GM23338 (cell line): Measurements from ENCODE around the gene CPM. TPM values are rescaled to one million over a fixed set of nuclear protein-coding genes. Genes with fewer than 3 reads are reported as not detected.

ENCODE experiments used
- ATAC-seq: fragments of 200-7000 bp; cut with Tn5 transposase; 3 replicates; pipeline ENCODE4 v1.9.1; 2020
- DNase-seq: peaks from one replicate; pipeline ENCODE4 v3.0.0-alpha.2; 2015; ENCODE audit warnings: low spot score
- H2AFZ ChIP-seq: fragments of 200-600 bp; sonication (generic); 2 replicates; pipeline ENCODE4 v1.8.0; 2016; ENCODE audit warnings: antibody characterized with exemption, mild to moderate bottlenecking, moderate library complexity
- H3F3A ChIP-seq: fragments of 200-600 bp; sonication (generic); replicated peaks from 2 replicates; pipeline ENCODE4 v1.8.0; 2017; ENCODE audit warnings: antibody characterized with exemption, mixed run types, low read depth
- H3K27ac ChIP-seq: fragments of 200-600 bp; sonication (generic); 2 replicates; pipeline ENCODE4 v1.6.1; 2016; ENCODE audit warnings: low read depth
- H3K27me3 ChIP-seq: fragments of 200-600 bp; sonication (generic); 2 replicates; pipeline ENCODE4 v1.8.0; 2016; ENCODE audit warnings: mild to moderate bottlenecking, mixed run types, moderate library complexity; ENCODE audit not compliant: insufficient read depth
- H3K36me3 ChIP-seq: fragments of 200-600 bp; sonication (generic); 2 replicates; pipeline ENCODE4 v1.8.0; 2016; ENCODE audit warnings: mild to moderate bottlenecking; ENCODE audit not compliant: insufficient read depth
- H3K4me1 ChIP-seq: fragments of 200-600 bp; sonication (generic); 2 replicates; pipeline ENCODE4 v1.8.0; 2016; ENCODE audit warnings: mild to moderate bottlenecking, moderate library complexity; ENCODE audit not compliant: insufficient read depth
- H3K4me2 ChIP-seq: fragments of 200-600 bp; sonication (generic); 2 replicates; pipeline ENCODE4 v1.7.1; 2017; ENCODE audit warnings: mixed run types
- H3K4me3 ChIP-seq: fragments of 200-600 bp; sonication (generic); 2 replicates; pipeline ENCODE4 v1.6.1; 2016; ENCODE audit warnings: mixed run types
- H3K79me2 ChIP-seq: fragments of 200-600 bp; sonication (generic); replicated peaks from 2 replicates; pipeline ENCODE4 v1.8.0; 2017; ENCODE audit warnings: mild to moderate bottlenecking; ENCODE audit not compliant: insufficient read depth
- H3K9me2 ChIP-seq: fragments of 200-600 bp; sonication (generic); 2 replicates; pipeline ENCODE4 v1.8.0; 2017; ENCODE audit not compliant: insufficient read depth
- H4K20me1 ChIP-seq: fragments of 200-600 bp; sonication (generic); replicated peaks from 2 replicates; pipeline ENCODE4 v1.8.0; 2017; ENCODE audit warnings: mild to moderate bottlenecking; ENCODE audit not compliant: insufficient read depth
- H3K27ac Mint-ChIP-seq: 2 replicates; pipeline ENCODE4 v1.8.0; 2020; ENCODE audit warnings: inconsistent platforms, mild to moderate bottlenecking, moderate library complexity, mixed read lengths
- H3K27me3 Mint-ChIP-seq: 3 replicates; pipeline ENCODE4 v1.8.0; 2022; ENCODE audit warnings: low read depth, mild to moderate bottlenecking, moderate library complexity, mixed read lengths, inconsistent platforms; ENCODE audit not compliant: insufficient read depth, poor library complexity
- H3K36me3 Mint-ChIP-seq: 3 replicates; pipeline ENCODE4 v1.8.0; 2021; ENCODE audit warnings: low read depth, mild to moderate bottlenecking, inconsistent platforms, moderate library complexity, mixed read lengths
- H3K4me1 Mint-ChIP-seq: 3 replicates; pipeline ENCODE4 v1.8.0; 2020; ENCODE audit warnings: mild to moderate bottlenecking, inconsistent platforms, mixed read lengths
- H3K4me3 Mint-ChIP-seq: 3 replicates; pipeline ENCODE4 v1.8.0; 2021; ENCODE audit warnings: moderate library complexity, mild to moderate bottlenecking, inconsistent platforms, mixed read lengths
- H3K9me3 Mint-ChIP-seq: 3 replicates; pipeline ENCODE4 v1.8.0; 2020; ENCODE audit warnings: moderate library complexity, mild to moderate bottlenecking, inconsistent platforms, mixed read lengths
- CREB1 ChIP-seq: fragments of 250-450 bp; sonication (Bioruptor Pico); IDR thresholded peaks from 2 replicates; pipeline ENCODE4 v1.5.0; 2020; ENCODE audit warnings: low read depth, mild to moderate bottlenecking, moderate library complexity
- CTCF ChIP-seq, 2 experiments: fragments of 200-600 bp in 1 of 2; sonication (generic) in 1 of 2; conservative IDR thresholded peaks; 2 replicates each; pipeline versions ENCODE4 v1.5.1 to v1.6.1; 2016 to 2017; ENCODE audit warnings: antibody characterized with exemption in 2 of 2, low read depth in 2 of 2, mild to moderate bottlenecking in 2 of 2, moderate library complexity in 1 of 2
- ETS1 ChIP-seq: IDR thresholded peaks from 2 replicates; pipeline ENCODE4 v1.6.1; 2016; ENCODE audit warnings: antibody characterized with exemption
- EZH2phosphoT487 ChIP-seq: fragments of 200-600 bp; sonication (generic); IDR thresholded peaks from one replicate; pipeline ENCODE4 v1.8.1; 2018; ENCODE audit warnings: antibody characterized with exemption; ENCODE audit not compliant: unreplicated experiment
- NANOG ChIP-seq: IDR thresholded peaks from 2 replicates; pipeline ENCODE4 v1.6.1; 2016; ENCODE audit warnings: antibody characterized with exemption, borderline replicate concordance
- POLR2AphosphoS5 ChIP-seq: IDR thresholded peaks from 2 replicates; pipeline ENCODE4 v1.6.1; 2016; ENCODE audit warnings: antibody characterized with exemption, low read depth
- REST ChIP-seq: IDR thresholded peaks from one replicate; pipeline ENCODE4 v1.6.1; 2018; ENCODE audit warnings: antibody characterized with exemption; ENCODE audit not compliant: unreplicated experiment
- STAT1 ChIP-seq: IDR thresholded peaks from one replicate; pipeline ENCODE4 v1.6.1; 2016; ENCODE audit warnings: antibody characterized with exemption; ENCODE audit not compliant: unreplicated experiment
- ZNF114 ChIP-seq: fragments of 250-450 bp; sonication (Bioruptor Pico); IDR thresholded peaks from 2 replicates; pipeline ENCODE4 v1.5.0; 2020; ENCODE audit warnings: mild to moderate bottlenecking, moderate library complexity
- ZNF331 ChIP-seq: fragments of 250-450 bp; sonication (Bioruptor Pico); IDR thresholded peaks from 2 replicates; pipeline ENCODE4 v1.5.0; 2020; ENCODE audit warnings: low read depth, mild to moderate bottlenecking, moderate library complexity
- polyA plus RNA-seq: library from polyadenylated mRNA; unstranded; fragments of >200 nt; fragmentation: Nextera tagmentation; extraction: Ambion mirVana; gene quantifications from 2 replicates; pipeline ENCODE4 v1.2.1, GENCODE V29; 2016
- total RNA-seq: library from RNA; depleted of rRNA; stranded (reverse); fragments of >200 nt; shearing (Covaris generic); gene quantifications from 2 replicates; pipeline ENCODE4 v1.2.3, GENCODE V29; 2014

CPM gene
- total and polyA plus RNA-seq, 2 experiments from 2014 or later, result 0.37 to 5.8 TPM

- TF ChIP-seq CTCF (conservative IDR thresholded peaks at IDR 0.05; ENCODE audit: low read depth in 2 of 2), result no peak
- no peak for TF ChIP-seq ZNF331
- TF ChIP-seq ZNF114 (CRISPR knock-in tag), result no peak
- no peak for TF ChIP-seq POLR2AphosphoS5
- no peak for TF ChIP-seq ETS1
- TF ChIP-seq NANOG, result no peak
- TF ChIP-seq EZH2phosphoT487, result no peak
Measured at GRCh38 chr12:68876461-68876860, 56.5 kb downstream of the CPM start (continued).

GRCh38 chr12:68873316-68873715, 59.7 kb downstream of the CPM start:
- Histone ChIP-seq H2AFZ (no peak overlapping the region), H3K9me2 (no peaks in the 10 kb centered on the region), H3K27me3 (no peaks in the 10 kb centered on the region), H3K4me3 (no peak overlapping the region), H4K20me1 (no peaks in the 10 kb centered on the region), H3K36me3 (no peaks in the 10 kb centered on the region), H3K27ac (no peak overlapping the region), H3K4me2 (no peak overlapping the region), H3K79me2 (no peaks in the 10 kb centered on the region), H3F3A (no peaks in the 10 kb centered on the region), H3K4me1 (no peaks in the 10 kb centered on the region)
- ATAC-seq, result no peak
- Mint-ChIP-seq H3K4me3 (no peak overlapping the region), H3K9me3 (no peaks in the 10 kb centered on the region), H3K27me3 (peaks cover 3% of the 10 kb centered on the region), H3K27ac (no peak overlapping the region), H3K4me1 (peaks cover 5% of the 10 kb centered on the region), H3K36me3 (no peaks in the 10 kb centered on the region)
- no peak for DNase-seq
- TF ChIP-seq CTCF (conservative IDR thresholded peaks at IDR 0.05; ENCODE audit: low read depth in 2 of 2) (no peak), NANOG (no peak), CREB1 (no peak), ETS1 (no peak), POLR2AphosphoS5 (no peak), REST (no peak), STAT1 (no peak), ZNF114 (CRISPR knock-in tag) (no peak)
